ENCODE results near the gene PPARD. TPM values are rescaled to one million over a fixed set of nuclear protein-coding genes. Genes with fewer than 3 reads are reported as not detected.
A peak's percentile ranks its signal among the peaks of the same experiment; 100 is the strongest.

Gene PPARD
- total and polyA plus RNA-seq, 2 of the 13 experiments (the other 11 are each of a cell fraction or from before 2014, with no cell fraction given), result 6.1 to 13.3 TPM

DNA sequence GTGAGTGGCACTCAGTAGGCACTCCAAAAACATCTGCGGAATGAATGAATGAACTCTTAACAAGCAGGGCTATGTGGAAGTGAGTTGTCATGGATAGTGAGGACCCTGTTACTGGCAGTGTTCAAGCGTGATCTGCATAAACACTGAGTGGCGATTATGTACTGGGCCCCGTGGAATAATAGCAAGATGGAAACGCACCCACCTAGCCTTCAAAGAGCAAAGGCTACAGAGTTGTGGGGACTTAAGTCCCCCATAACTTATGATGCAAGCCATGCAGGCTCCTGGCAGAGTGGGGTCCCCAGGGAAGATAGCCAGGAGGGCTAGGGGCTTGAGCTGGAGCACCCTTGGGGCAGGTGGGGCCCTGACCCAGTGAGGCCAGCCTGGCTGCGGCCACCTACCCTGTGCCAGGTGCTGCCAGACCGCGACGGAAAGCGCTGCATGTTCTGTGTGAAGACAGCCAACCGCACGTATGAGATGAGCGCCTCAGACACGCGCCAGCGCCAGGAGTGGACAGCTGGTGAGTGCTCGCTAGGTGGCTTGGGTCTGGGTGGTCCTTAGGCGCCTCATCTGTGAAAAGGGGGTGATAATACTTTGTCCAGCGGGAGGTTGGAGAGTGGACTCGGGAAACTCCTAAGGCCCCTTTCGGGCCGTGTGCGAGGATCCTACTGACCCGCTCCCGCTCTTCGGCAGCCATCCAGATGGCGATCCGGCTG lies 24.7 kb upstream of the PPARD start (continued):
- no peak for TF ChIP-seq TCF7 (IDR thresholded peaks at IDR 0.05; ENCODE audit: low read depth)
- TF ChIP-seq, protein P1, sequence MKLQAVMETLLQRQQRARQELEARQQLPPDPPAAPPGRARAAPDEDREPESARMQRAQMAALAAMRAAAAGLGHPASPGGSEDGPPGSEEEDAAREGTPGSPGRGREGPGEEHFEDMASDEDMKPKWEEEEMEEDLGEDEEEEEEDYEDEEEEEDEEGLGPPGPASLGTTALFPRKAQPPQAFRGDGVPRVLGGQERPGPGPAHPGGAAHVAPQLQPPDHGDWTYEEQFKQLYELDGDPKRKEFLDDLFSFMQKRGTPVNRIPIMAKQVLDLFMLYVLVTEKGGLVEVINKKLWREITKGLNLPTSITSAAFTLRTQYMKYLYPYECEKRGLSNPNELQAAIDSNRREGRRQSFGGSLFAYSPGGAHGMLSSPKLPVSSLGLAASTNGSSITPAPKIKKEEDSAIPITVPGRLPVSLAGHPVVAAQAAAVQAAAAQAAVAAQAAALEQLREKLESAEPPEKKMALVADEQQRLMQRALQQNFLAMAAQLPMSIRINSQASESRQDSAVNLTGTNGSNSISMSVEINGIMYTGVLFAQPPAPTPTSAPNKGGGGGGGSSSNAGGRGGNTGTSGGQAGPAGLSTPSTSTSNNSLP (IDR thresholded peaks at IDR 0.05; ENCODE audit: low read depth, low read length), result no peak
- no peak for TF ChIP-seq TFDP2 (CRISPR knock-in tag; IDR thresholded peaks at IDR 0.05)
- no peak for TF ChIP-seq ATF1 (CRISPR knock-in tag; IDR thresholded peaks at IDR 0.05)
- peak; percentile 44; the same call in 1 of the 2 replicates for TF ChIP-seq HOXA9 (CRISPR knock-in tag; IDR thresholded peaks at IDR 0.05; ENCODE audit: borderline replicate concordance)
- TF ChIP-seq SMC3 (IDR thresholded peaks at IDR 0.05; ENCODE audit: low read length), result no peak
- TF ChIP-seq LBX2 (CRISPR knock-in tag; IDR thresholded peaks at IDR 0.05; ENCODE audit: borderline replicate concordance), result no peak; the same call in 1 of the 2 replicates
- peak; percentile 12; the same call in 1 of the 2 replicates for TF ChIP-seq ZNF431 (CRISPR knock-in tag; IDR thresholded peaks at IDR 0.05; ENCODE audit: borderline replicate concordance, low read depth)
- no peak for TF ChIP-seq ZNF710 (CRISPR knock-in tag; IDR thresholded peaks at IDR 0.05; ENCODE audit: borderline replicate concordance)
- no peak for TF ChIP-seq PBX3 (CRISPR knock-in tag; IDR thresholded peaks at IDR 0.05; ENCODE audit: borderline replicate concordance)
- no peak for TF ChIP-seq ZBTB1 (CRISPR knock-in tag; IDR thresholded peaks at IDR 0.05; ENCODE audit: borderline replicate concordance)
- no peak for TF ChIP-seq SRF (IDR thresholded peaks at IDR 0.05; ENCODE audit: low read depth, low read length)
- TF ChIP-seq PHF5A (CRISPR knock-in tag; IDR thresholded peaks at IDR 0.05; ENCODE audit: low read depth, unreplicated experiment), result no peak
- TF ChIP-seq, protein P2, sequence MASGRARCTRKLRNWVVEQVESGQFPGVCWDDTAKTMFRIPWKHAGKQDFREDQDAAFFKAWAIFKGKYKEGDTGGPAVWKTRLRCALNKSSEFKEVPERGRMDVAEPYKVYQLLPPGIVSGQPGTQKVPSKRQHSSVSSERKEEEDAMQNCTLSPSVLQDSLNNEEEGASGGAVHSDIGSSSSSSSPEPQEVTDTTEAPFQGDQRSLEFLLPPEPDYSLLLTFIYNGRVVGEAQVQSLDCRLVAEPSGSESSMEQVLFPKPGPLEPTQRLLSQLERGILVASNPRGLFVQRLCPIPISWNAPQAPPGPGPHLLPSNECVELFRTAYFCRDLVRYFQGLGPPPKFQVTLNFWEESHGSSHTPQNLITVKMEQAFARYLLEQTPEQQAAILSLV (CRISPR knock-in tag; IDR thresholded peaks at IDR 0.05; ENCODE audit: borderline replicate concordance), result no peak; the same call in 1 of the 2 replicates
- TF ChIP-seq, protein P3, sequence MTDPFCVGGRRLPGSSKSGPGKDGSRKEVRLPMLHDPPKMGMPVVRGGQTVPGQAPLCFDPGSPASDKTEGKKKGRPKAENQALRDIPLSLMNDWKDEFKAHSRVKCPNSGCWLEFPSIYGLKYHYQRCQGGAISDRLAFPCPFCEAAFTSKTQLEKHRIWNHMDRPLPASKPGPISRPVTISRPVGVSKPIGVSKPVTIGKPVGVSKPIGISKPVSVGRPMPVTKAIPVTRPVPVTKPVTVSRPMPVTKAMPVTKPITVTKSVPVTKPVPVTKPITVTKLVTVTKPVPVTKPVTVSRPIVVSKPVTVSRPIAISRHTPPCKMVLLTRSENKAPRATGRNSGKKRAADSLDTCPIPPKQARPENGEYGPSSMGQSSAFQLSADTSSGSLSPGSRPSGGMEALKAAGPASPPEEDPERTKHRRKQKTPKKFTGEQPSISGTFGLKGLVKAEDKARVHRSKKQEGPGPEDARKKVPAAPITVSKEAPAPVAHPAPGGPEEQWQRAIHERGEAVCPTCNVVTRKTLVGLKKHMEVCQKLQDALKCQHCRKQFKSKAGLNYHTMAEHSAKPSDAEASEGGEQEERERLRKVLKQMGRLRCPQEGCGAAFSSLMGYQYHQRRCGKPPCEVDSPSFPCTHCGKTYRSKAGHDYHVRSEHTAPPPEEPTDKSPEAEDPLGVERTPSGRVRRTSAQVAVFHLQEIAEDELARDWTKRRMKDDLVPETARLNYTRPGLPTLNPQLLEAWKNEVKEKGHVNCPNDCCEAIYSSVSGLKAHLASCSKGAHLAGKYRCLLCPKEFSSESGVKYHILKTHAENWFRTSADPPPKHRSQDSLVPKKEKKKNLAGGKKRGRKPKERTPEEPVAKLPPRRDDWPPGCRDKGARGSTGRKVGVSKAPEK (CRISPR knock-in tag; IDR thresholded peaks at IDR 0.05; ENCODE audit: borderline replicate concordance), result no peak; the same call in 1 of the 2 replicates
- peak; percentile 76; the same call in 1 of the 2 replicates for TF ChIP-seq ZNF589 (CRISPR knock-in tag; conservative IDR thresholded peaks at IDR 0.05)
- no peak for TF ChIP-seq NFE2L2 (IDR thresholded peaks at IDR 0.05; ENCODE audit: low read length)
- TF ChIP-seq SP5 (CRISPR knock-in tag; IDR thresholded peaks at IDR 0.05; ENCODE audit: borderline replicate concordance, low read depth), result no peak

All from HepG2 (cell line).